Astrocyte (in vitro differentiated cells and primary cell): ENCODE data around the gene AUTS2.

Source experiments
- EZH2 ChIP-seq: IDR thresholded peaks from 2 replicates; pipeline ENCODE4 v1.6.1; 2012; ENCODE audit warnings: mild to moderate bottlenecking, low read length, inconsistent platforms; ENCODE audit not compliant: insufficient read depth
- TF ChIP-seq, protein P1 (sequence below): IDR thresholded peaks from 2 replicates; pipeline ENCODE4 v1.5.1; 2011; ENCODE audit warnings: low read depth, mild to moderate bottlenecking, inconsistent platforms, low read length, moderate library complexity; ENCODE audit not compliant: insufficient read depth

DNA sequence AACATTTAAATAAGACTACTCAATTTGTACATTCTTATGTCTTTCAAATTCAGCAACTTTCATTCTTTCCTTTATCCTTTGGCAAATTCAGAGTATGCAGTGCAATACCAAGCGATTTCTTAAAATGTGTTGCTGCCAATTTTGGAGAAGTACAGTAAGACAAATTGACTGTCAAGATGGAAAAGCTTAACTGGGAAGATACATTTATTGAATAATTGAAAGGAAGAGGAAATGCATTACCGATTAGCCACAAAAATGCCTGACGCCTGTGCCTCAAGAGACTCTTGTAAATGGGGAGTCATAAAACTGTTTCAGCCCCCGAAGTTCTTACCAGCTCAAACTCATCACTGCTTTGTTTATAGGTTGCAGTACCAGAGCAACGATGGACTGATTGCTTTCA, 1160.4 kb downstream of the AUTS2 start:
- TF ChIP-seq, protein P1, sequence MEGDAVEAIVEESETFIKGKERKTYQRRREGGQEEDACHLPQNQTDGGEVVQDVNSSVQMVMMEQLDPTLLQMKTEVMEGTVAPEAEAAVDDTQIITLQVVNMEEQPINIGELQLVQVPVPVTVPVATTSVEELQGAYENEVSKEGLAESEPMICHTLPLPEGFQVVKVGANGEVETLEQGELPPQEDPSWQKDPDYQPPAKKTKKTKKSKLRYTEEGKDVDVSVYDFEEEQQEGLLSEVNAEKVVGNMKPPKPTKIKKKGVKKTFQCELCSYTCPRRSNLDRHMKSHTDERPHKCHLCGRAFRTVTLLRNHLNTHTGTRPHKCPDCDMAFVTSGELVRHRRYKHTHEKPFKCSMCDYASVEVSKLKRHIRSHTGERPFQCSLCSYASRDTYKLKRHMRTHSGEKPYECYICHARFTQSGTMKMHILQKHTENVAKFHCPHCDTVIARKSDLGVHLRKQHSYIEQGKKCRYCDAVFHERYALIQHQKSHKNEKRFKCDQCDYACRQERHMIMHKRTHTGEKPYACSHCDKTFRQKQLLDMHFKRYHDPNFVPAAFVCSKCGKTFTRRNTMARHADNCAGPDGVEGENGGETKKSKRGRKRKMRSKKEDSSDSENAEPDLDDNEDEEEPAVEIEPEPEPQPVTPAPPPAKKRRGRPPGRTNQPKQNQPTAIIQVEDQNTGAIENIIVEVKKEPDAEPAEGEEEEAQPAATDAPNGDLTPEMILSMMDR, result no peak
- no peak for TF ChIP-seq EZH2
